ENCODE data around the gene CFAP92. TPM values are rescaled to one million over a fixed set of nuclear protein-coding genes. Genes with fewer than 3 reads are reported as not detected.
A peak's percentile ranks its signal among the peaks of the same experiment; 100 is the strongest.

CFAP92 gene
- total RNA-seq, 1 donor from 2014 or later: under 0.01 TPM

DNA sequence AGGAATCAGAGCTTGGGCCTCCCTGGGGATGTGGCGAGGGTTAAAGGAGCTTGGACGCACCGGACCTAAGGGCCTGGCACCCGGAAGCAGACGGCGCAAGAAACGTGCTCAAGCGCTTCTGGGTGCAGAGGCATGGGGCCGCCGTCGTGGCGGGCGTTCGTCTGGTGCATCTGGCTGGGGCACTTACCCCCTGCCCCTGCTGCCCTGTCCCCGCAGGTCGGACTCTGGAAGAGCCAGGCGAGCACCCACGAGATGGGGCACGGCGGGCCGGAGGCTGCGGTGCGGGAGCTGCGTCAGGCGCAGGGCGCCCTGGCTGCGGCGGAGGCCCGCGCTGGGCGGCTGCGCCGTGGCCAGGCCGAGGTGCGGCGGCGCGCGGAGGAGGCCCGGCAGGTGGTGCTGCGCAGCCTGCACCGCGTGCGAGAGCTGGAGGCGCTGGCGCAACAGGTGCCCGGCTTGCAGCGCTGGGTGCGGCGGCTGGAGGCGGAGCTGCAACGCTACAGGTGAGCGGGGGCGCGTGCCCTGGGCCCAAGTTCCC lies 9.8 kb upstream of the CFAP92 start:
- TF ChIP-seq CTCF (IDR thresholded peaks at IDR 0.05; ENCODE audit: insufficient read depth, low read length, severe bottlenecking): peak; percentile 54
- H3K27me3 ChIP-seq (ENCODE audit: control insufficient read depth, insufficient read depth, low read length): peaks cover 27% of the 10 kb centered on the region
- peak overlapping the region; percentile 13 for H3K4me3 ChIP-seq (ENCODE audit: low read depth, low read length)
- DNase-seq (ENCODE audit: low read depth) (peak; percentile 36), FAIRE-seq (no peak)
- no peaks in the 10 kb centered on the region for H3K36me3 ChIP-seq (ENCODE audit: control insufficient read depth, insufficient read depth, low read length)

DNA sequence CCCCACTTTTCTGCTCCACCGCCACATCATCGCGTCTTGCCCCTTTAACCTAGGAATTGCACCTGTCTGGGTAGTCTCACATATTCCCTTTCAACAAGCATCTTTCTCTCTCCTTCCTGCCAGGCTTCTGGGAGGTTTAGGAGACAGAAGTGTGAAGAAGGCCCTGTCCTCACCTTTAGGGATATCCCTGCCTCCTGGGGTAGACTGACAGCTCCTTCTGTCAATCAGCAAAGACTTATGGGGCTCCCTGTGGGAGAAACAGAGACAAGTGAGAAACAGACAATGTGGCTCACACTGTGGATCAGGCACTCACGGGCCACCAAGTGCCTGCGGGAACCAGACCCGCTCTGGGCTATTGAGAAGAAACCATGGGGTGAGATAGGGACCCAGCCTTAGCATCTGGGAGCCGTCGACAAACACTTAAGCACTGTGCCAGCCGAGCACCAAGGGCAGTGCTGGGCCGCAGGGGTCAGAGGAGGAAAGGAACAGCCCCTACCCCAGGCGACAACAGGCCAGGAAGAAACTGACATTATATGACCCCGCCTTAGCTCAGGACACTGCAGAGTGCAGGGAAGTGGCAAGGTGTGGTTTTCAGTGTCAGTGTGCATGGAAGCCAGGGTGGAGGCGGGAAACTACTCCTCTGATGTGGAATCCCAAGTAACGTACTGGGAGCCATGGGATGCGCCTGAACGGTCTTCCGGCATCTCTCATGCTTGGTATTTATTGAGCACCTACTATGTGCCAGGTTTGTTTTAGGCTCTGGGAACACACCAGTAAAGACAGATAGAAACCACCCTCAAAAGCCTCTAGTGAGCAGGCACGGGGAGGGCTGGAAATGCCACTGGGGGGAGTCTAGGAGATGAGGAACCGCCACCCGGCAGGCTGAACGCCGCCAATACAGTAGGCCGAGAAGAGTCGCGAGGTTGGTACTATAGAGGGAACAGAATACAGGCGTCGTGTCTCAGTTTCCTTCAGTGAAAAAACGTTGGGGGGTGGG lies 9.0 kb upstream of the CFAP92 start:
- Histone ChIP-seq H3K27me3 (ENCODE audit: control insufficient read depth, insufficient read depth, low read length) (peaks cover 27% of the 10 kb centered on the region), H3K36me3 (ENCODE audit: control insufficient read depth, insufficient read depth, low read length) (no peaks in the 10 kb centered on the region), H3K4me3 (ENCODE audit: low read depth, low read length) (no peak overlapping the region)
- FAIRE-seq (no peak), DNase-seq (ENCODE audit: low read depth) (no peak)
- TF ChIP-seq CTCF (IDR thresholded peaks at IDR 0.05; ENCODE audit: insufficient read depth, low read length, severe bottlenecking): no peak

- peaks cover 27% of the 10 kb centered on the region for H3K27me3 ChIP-seq (ENCODE audit: control insufficient read depth, insufficient read depth, low read length)
- H3K4me3 ChIP-seq (ENCODE audit: low read depth, low read length): no peak overlapping the region
- no peak for FAIRE-seq
- TF ChIP-seq CTCF (IDR thresholded peaks at IDR 0.05; ENCODE audit: insufficient read depth, low read length, severe bottlenecking): no peak
- H3K36me3 ChIP-seq (ENCODE audit: control insufficient read depth, insufficient read depth, low read length): no peaks in the 10 kb centered on the region
- no peak for DNase-seq (ENCODE audit: low read depth)
Measured at GRCh38 chr3:129001806-129002572, 8.1 kb upstream of the CFAP92 start.

DNA sequence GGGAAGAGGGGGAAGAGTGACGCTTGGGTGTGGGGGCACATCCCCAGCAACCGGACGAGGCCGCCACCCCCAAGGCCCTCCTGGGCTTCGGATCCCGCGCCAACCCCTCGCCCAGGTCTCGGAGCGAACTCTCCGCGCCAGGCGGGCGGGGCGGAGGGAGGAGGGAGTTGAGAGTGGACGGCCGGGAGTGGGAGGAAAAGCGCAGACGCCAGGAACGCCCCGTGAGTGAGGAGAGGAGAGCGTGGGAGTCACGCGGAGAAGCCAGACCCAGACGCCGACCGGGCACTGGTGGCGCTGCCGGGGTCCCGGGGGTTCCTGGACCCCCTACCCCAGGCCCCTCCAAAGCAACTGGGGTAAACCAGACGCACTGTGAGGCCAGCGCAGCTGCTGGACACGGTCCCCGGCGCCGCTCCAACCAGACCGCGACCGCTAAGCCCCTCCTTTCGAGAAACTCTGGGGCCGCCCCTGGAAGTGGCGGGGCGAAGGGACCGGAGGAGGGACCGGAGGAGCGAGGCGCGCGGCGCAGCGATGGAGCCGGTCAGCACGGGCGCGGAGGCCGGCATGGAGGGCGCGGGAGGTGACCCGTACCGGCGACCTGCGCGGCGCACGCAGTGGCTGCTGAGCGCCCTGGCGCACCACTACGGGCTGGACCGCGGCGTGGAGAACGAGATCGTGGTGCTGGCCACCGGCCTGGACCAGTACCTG lies 7.4 kb upstream of the CFAP92 start, which contains the start of gene EFCC1:
Gene EFCC1 (plus strand): TSS at position 204 of the 705 bp plus-strand sequence. CDS start 325 bp downstream, at position 529.
- H3K27me3 ChIP-seq (ENCODE audit: control insufficient read depth, insufficient read depth, low read length): peaks cover 27% of the 10 kb centered on the region
- H3K36me3 ChIP-seq (ENCODE audit: control insufficient read depth, insufficient read depth, low read length): no peaks in the 10 kb centered on the region
- TF ChIP-seq CTCF (IDR thresholded peaks at IDR 0.05; ENCODE audit: insufficient read depth, low read length, severe bottlenecking): no peak
- no peak within 1 kb of the TSS for H3K4me3 ChIP-seq (ENCODE audit: low read depth, low read length)
- FAIRE-seq (no peak), DNase-seq (ENCODE audit: low read depth) (no peak)

DNA sequence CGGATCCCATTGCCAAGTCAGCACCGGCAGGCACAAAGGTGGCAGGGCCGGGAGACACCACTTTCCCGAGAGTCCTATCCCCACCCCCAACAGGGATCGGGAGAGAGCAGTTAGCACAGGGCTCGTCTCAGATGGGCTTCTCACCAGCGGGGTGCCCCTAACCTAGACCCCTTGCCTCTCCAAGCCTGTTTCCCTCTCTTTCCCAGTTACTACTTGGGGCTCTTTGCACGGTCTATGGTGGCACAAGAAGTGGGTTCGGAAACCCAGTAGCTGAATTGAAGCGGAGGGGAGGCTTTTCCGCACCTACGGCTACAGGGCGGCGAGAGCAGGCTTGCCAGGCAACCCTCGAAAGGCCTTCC lies 6.8 kb upstream of the CFAP92 start:
- TF ChIP-seq CTCF (IDR thresholded peaks at IDR 0.05; ENCODE audit: insufficient read depth, low read length, severe bottlenecking): no peak
- no peak for FAIRE-seq
- H3K4me3 ChIP-seq (ENCODE audit: low read depth, low read length): no peak overlapping the region
- DNase-seq (ENCODE audit: low read depth): no peak
- H3K36me3 ChIP-seq (ENCODE audit: control insufficient read depth, insufficient read depth, low read length): no peaks in the 10 kb centered on the region
- peaks cover 27% of the 10 kb centered on the region for H3K27me3 ChIP-seq (ENCODE audit: control insufficient read depth, insufficient read depth, low read length)

Data from bronchial epithelial cell (primary cell).